MM.1S (cell line): ENCODE data around the gene P2RX3.

Experiments used
- EZH2 ChIP-seq: fragments of 300-600 bp; sonication (generic); optimal IDR thresholded peaks from 2 replicates; pipeline ENCODE3; 2017; ENCODE audit warnings: low read depth, mild to moderate bottlenecking, antibody characterized with exemption, low read length, mixed read lengths
- EZH2phosphoT487 ChIP-seq: fragments of 300-600 bp; sonication (generic); IDR thresholded peaks from 2 replicates; pipeline ENCODE4 v1.6.1; 2018; ENCODE audit warnings: antibody characterized with exemption, low read length
- TF ChIP-seq, protein P1 (sequence below): fragments of 300-600 bp; sonication (generic); IDR thresholded peaks from 2 replicates; pipeline ENCODE4 v1.5.1; 2016; ENCODE audit warnings: antibody characterized with exemption, low read length, mixed read lengths

GRCh38 chr11:57409321-57410100 is 71.4 kb downstream of the P2RX3 start:
- TF ChIP-seq, protein P1, sequence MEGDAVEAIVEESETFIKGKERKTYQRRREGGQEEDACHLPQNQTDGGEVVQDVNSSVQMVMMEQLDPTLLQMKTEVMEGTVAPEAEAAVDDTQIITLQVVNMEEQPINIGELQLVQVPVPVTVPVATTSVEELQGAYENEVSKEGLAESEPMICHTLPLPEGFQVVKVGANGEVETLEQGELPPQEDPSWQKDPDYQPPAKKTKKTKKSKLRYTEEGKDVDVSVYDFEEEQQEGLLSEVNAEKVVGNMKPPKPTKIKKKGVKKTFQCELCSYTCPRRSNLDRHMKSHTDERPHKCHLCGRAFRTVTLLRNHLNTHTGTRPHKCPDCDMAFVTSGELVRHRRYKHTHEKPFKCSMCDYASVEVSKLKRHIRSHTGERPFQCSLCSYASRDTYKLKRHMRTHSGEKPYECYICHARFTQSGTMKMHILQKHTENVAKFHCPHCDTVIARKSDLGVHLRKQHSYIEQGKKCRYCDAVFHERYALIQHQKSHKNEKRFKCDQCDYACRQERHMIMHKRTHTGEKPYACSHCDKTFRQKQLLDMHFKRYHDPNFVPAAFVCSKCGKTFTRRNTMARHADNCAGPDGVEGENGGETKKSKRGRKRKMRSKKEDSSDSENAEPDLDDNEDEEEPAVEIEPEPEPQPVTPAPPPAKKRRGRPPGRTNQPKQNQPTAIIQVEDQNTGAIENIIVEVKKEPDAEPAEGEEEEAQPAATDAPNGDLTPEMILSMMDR, result no peak
- TF ChIP-seq EZH2 (no peak), EZH2phosphoT487 (no peak)
